HEK293 (cell line): ENCODE results near the gene CPXM1.

Experiments
- GLIS1 ChIP-seq: fragments of 450-650 bp; formaldehyde crosslinking; IDR thresholded peaks from 2 replicates; pipeline ENCODE4 v1.5.1; 2016; ENCODE audit warnings: missing biosample characterization, missing genetic modification characterization
- IKZF3 ChIP-seq: fragments of 450-650 bp; IDR thresholded peaks from 2 replicates; pipeline ENCODE4 v1.5.0; 2018; ENCODE audit warnings: missing biosample characterization, mild to moderate bottlenecking, missing genetic modification characterization, moderate library complexity
- KLF16 ChIP-seq: fragments of 450-650 bp; formaldehyde crosslinking; IDR thresholded peaks from 2 replicates; pipeline ENCODE4 v1.5.1; 2017; ENCODE audit warnings: missing biosample characterization, missing genetic modification characterization
- KLF9 ChIP-seq: fragments of 450-650 bp; formaldehyde crosslinking; IDR thresholded peaks from 2 replicates; pipeline ENCODE4 v1.5.1; 2016; ENCODE audit warnings: missing biosample characterization, missing genetic modification characterization, low read depth
- MZF1 ChIP-seq: fragments of 450-650 bp; formaldehyde crosslinking; IDR thresholded peaks from 2 replicates; pipeline ENCODE4 v1.5.1; 2017; ENCODE audit warnings: missing biosample characterization, missing genetic modification characterization, borderline replicate concordance
- SP2 ChIP-seq: fragments of 450-650 bp; formaldehyde crosslinking; IDR thresholded peaks from 2 replicates; pipeline ENCODE4 v1.5.1; 2016; ENCODE audit warnings: missing biosample characterization, missing genetic modification characterization
- SP7 ChIP-seq: fragments of 450-650 bp; formaldehyde crosslinking; IDR thresholded peaks from 2 replicates; pipeline ENCODE4 v1.5.1; 2016; ENCODE audit warnings: missing biosample characterization, missing genetic modification characterization
- ZBTB20 ChIP-seq: fragments of 450-650 bp; formaldehyde crosslinking; IDR thresholded peaks from 2 replicates; pipeline ENCODE4 v1.5.1; 2016; ENCODE audit warnings: missing biosample characterization, missing genetic modification characterization
- ZFHX2 ChIP-seq: fragments of 450-650 bp; formaldehyde crosslinking; conservative IDR thresholded peaks from 2 replicates; pipeline ENCODE4 v1.5.1; 2016; ENCODE audit warnings: missing biosample characterization, missing genetic modification characterization
- ZIC2 ChIP-seq: fragments of 450-650 bp; formaldehyde crosslinking; IDR thresholded peaks from 2 replicates; pipeline ENCODE4 v1.5.1; 2016; ENCODE audit warnings: missing biosample characterization, missing genetic modification characterization
- ZNF174 ChIP-seq: fragments of 450-650 bp; formaldehyde crosslinking; IDR thresholded peaks from 2 replicates; pipeline ENCODE4 v1.5.0; 2017; ENCODE audit warnings: missing biosample characterization, mild to moderate bottlenecking, missing genetic modification characterization
- ZNF26 ChIP-seq: fragments of 450-650 bp; formaldehyde crosslinking; IDR thresholded peaks from 2 replicates; pipeline ENCODE4 v1.5.1; 2016; ENCODE audit warnings: missing biosample characterization, missing genetic modification characterization
- ZNF274 ChIP-seq, 2 experiments: fragments of 200-500 bp in 1 of 2; fragments of 450-650 bp in 1 of 2; sonication (Bioruptor generic) in 1 of 2; formaldehyde crosslinking in 1 of 2; IDR thresholded peaks; 2 replicates each; pipeline versions ENCODE4 v1.5.1 to v1.6.1; 2014 to 2016; ENCODE audit warnings: borderline replicate concordance in 1 of 2, inconsistent platforms in 1 of 2, low read length in 1 of 2, missing biosample characterization in 1 of 2, missing genetic modification characterization in 1 of 2
- ZNF335 ChIP-seq: fragments of 450-650 bp; formaldehyde crosslinking; conservative IDR thresholded peaks from 2 replicates; pipeline ENCODE4 v1.5.1; 2016; ENCODE audit warnings: missing biosample characterization, missing genetic modification characterization
- ZNF473 ChIP-seq: fragments of 450-650 bp; formaldehyde crosslinking; IDR thresholded peaks from 2 replicates; pipeline ENCODE4 v1.5.1; 2017; ENCODE audit warnings: missing biosample characterization, missing genetic modification characterization
- ZNF548 ChIP-seq: fragments of 450-650 bp; formaldehyde crosslinking; IDR thresholded peaks from 2 replicates; pipeline ENCODE4 v1.5.1; 2016; ENCODE audit warnings: missing biosample characterization, missing genetic modification characterization
- ZNF558 ChIP-seq: fragments of 450-650 bp; formaldehyde crosslinking; IDR thresholded peaks from 2 replicates; pipeline ENCODE4 v1.5.1; 2016; ENCODE audit warnings: missing biosample characterization, missing genetic modification characterization
- ZNF621 ChIP-seq: fragments of 450-650 bp; formaldehyde crosslinking; IDR thresholded peaks from 2 replicates; pipeline ENCODE4 v1.5.1; 2017; ENCODE audit warnings: missing biosample characterization, missing genetic modification characterization
- ZSCAN23 ChIP-seq: fragments of 450-650 bp; formaldehyde crosslinking; IDR thresholded peaks from 2 replicates; pipeline ENCODE4 v1.5.1; 2016; ENCODE audit warnings: missing biosample characterization, missing genetic modification characterization
- ZXDB ChIP-seq: fragments of 450-650 bp; formaldehyde crosslinking; IDR thresholded peaks from 2 replicates; pipeline ENCODE4 v1.5.1; 2016; ENCODE audit warnings: missing biosample characterization, missing genetic modification characterization
- TF ChIP-seq, protein P1 (sequence below): fragments of 450-650 bp; formaldehyde crosslinking; IDR thresholded peaks from 2 replicates; pipeline ENCODE4 v1.5.1; 2016; ENCODE audit warnings: missing biosample characterization, missing genetic modification characterization
- TF ChIP-seq, protein P2 (sequence below): fragments of 450-650 bp; formaldehyde crosslinking; IDR thresholded peaks from 2 replicates; pipeline ENCODE4 v1.5.1; 2016; ENCODE audit warnings: missing biosample characterization, missing genetic modification characterization
- TF ChIP-seq, protein P3 (sequence below): sonication (generic); formaldehyde crosslinking; IDR thresholded peaks from 2 replicates; pipeline ENCODE4 v1.8.1; 2022; ENCODE audit warnings: mild to moderate bottlenecking, moderate library complexity, missing genetic modification reagents

The CPXM1 gene

DNA sequence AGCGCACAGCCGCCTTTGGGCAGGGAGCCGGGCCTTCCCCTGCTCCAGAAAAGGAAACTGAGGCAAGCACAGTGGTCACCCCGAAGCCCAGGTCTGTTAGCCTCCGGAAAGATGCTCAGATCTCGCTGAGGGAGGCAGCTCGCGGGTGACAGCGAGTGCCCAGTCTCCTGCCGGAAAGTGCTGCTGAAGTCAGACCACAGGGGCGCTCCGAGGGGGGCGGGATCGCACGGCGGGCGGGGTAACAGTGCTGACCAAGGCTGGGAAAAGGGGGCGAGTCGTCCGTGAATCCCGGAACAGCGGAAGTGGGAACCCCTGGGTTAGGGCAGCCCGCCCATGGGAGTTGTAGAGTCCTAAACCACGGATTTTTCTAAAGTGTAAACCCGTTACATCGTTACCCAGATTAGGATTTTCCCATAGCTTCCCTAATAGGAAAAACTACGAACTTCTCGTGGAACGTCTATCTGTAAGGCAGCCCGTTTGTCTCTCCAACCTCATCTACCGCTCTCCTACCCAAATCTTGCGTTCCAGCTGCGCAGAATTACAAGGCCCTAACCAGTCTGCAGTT is 40.6 kb upstream of the CPXM1 start (continued):
- TF ChIP-seq ZNF274 (IDR thresholded peaks at IDR 0.05; ENCODE audit: low read length) (no peak), ZNF274 (tag by site-specific recombination; IDR thresholded peaks at IDR 0.05; ENCODE audit: borderline replicate concordance) (no peak), ZNF26 (tag by site-specific recombination) (no peak), KLF16 (tag by site-specific recombination) (0 out of 2 replicates have a peak, but pooled peaks have one; percentile 33), ZIC2 (tag by site-specific recombination) (peak; percentile 86), SP2 (tag by site-specific recombination) (peak; percentile 74), ZNF548 (no peak), ZSCAN23 (tag by site-specific recombination) (no peak), KLF9 (peak; percentile 53; the same call in 1 of the 2 replicates), ZBTB20 (peak; percentile 37; the same call in 1 of the 2 replicates), ZNF335 (tag by site-specific recombination) (peak; percentile 94), ZNF558 (tag by site-specific recombination) (no peak), MZF1 (tag by site-specific recombination) (no peak), IKZF3 (tag by site-specific recombination) (peak; percentile 50; the same call in 1 of the 2 replicates), ZFHX2 (tag by site-specific recombination) (0 out of 2 replicates have a peak, but pooled peaks have one; percentile 2), ZXDB (tag by site-specific recombination) (0 out of 2 replicates have a peak, but pooled peaks have one; percentile 4), ZNF473 (tag by site-specific recombination) (no peak), SP7 (tag by site-specific recombination) (no peak), GLIS1 (peak; percentile 94), ZNF621 (tag by site-specific recombination) (no peak), ZNF174 (tag by site-specific recombination) (no peak)
- TF ChIP-seq, protein P1, sequence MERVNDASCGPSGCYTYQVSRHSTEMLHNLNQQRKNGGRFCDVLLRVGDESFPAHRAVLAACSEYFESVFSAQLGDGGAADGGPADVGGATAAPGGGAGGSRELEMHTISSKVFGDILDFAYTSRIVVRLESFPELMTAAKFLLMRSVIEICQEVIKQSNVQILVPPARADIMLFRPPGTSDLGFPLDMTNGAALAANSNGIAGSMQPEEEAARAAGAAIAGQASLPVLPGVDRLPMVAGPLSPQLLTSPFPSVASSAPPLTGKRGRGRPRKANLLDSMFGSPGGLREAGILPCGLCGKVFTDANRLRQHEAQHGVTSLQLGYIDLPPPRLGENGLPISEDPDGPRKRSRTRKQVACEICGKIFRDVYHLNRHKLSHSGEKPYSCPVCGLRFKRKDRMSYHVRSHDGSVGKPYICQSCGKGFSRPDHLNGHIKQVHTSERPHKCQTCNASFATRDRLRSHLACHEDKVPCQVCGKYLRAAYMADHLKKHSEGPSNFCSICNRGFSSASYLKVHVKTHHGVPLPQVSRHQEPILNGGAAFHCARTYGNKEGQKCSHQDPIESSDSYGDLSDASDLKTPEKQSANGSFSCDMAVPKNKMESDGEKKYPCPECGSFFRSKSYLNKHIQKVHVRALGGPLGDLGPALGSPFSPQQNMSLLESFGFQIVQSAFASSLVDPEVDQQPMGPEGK (tag by site-specific recombination) = peak; percentile 29; the same call in 1 of the 2 replicates
- TF ChIP-seq, protein P2, sequence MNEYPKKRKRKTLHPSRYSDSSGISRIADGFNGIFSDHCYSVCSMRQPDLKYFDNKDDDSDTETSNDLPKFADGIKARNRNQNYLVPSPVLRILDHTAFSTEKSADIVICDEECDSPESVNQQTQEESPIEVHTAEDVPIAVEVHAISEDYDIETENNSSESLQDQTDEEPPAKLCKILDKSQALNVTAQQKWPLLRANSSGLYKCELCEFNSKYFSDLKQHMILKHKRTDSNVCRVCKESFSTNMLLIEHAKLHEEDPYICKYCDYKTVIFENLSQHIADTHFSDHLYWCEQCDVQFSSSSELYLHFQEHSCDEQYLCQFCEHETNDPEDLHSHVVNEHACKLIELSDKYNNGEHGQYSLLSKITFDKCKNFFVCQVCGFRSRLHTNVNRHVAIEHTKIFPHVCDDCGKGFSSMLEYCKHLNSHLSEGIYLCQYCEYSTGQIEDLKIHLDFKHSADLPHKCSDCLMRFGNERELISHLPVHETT = no peak
- TF ChIP-seq, protein P3, sequence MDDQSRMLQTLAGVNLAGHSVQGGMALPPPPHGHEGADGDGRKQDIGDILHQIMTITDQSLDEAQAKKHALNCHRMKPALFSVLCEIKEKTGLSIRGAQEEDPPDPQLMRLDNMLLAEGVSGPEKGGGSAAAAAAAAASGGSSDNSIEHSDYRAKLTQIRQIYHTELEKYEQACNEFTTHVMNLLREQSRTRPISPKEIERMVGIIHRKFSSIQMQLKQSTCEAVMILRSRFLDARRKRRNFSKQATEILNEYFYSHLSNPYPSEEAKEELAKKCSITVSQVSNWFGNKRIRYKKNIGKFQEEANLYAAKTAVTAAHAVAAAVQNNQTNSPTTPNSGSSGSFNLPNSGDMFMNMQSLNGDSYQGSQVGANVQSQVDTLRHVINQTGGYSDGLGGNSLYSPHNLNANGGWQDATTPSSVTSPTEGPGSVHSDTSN (CRISPR knock-in tag) = no peak
